Prostate gland (tissue), 2 donors: ENCODE results near the gene PSMD14.

ENCODE experiments used
- CTCF ChIP-seq, 4 experiments: fragments of 200-600 bp in 2 of 4; fragments of 450-650 bp in 2 of 4; sonication (generic) in 2 of 4; IDR thresholded peaks; 1 replicate in 3 of 4; 2 replicates in 1 of 4; pipeline ENCODE4 v1.5.1; 2016 to 2019; ENCODE audit warnings: antibody characterized with exemption in 4 of 4, mild to moderate bottlenecking in 2 of 4, moderate library complexity in 2 of 4
- POLR2AphosphoS5 ChIP-seq: sonication (generic); formaldehyde crosslinking; IDR thresholded peaks from one replicate; pipeline ENCODE4 v1.6.1; 2017; ENCODE audit warnings: antibody characterized with exemption

DNA sequence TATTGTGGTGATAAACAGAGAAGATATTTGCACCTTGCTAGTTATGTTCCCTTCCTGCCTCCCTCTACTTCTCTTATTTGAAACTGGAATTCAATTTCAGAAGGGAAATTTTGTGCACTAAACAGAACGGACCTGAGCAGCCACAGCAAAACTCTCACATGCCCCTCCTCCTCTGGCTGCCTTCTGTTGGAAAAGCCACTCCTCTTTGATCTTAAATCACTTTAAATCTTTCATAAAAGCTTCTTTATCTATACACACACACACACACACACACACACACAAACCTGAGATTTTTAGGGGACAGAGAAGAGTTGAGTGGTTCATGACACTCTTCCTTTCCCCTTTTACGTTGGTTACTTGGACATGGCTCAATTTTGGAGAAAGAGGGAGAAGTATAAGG is 113.5 kb downstream of the PSMD14 start:
- TF ChIP-seq POLR2AphosphoS5: no peak
- no peak for TF ChIP-seq CTCF (IDR thresholded peaks at IDR 0.05)
